Esophagus (tissue), 2 donors: Measurements from ENCODE around the gene GZMA. TPM values are rescaled to one million over a fixed set of nuclear protein-coding genes. Genes with fewer than 3 reads are reported as not detected.
"Not testable (repeated sequence)": the region's sequence is repeated elsewhere in the genome, so short reads cannot be mapped to it uniquely, and the experiment has no call there.

Source experiments
- H3K27ac ChIP-seq, 2 donors: one replicate each; pipeline ENCODE4 v1.5.1; 2013; ENCODE audit warnings: low read depth in 2 of 2, mild to moderate bottlenecking in 2 of 2, inconsistent platforms in 1 of 2, low read length in 1 of 2, moderate library complexity in 1 of 2
- H3K27me3 ChIP-seq, 2 donors: one replicate each; pipeline ENCODE4 v1.6.1; 2013; ENCODE audit warnings: low read length in 2 of 2, control low read depth in 1 of 2, mild to moderate bottlenecking in 1 of 2; ENCODE audit not compliant: insufficient read depth in 2 of 2, control insufficient read depth in 1 of 2
- H3K36me3 ChIP-seq, 2 donors: one replicate each; pipeline ENCODE4 v1.6.1; 2013; ENCODE audit warnings: low read length in 1 of 2; ENCODE audit not compliant: control insufficient read depth in 2 of 2, insufficient read depth in 2 of 2
- H3K4me1 ChIP-seq, 2 donors: one replicate each; pipeline ENCODE4 v1.6.1; 2013; ENCODE audit warnings: low read length in 1 of 2; ENCODE audit not compliant: control insufficient read depth in 2 of 2, insufficient read depth in 2 of 2
- H3K4me3 ChIP-seq, 2 donors: one replicate each; pipeline ENCODE4 v1.5.1; 2013; ENCODE audit warnings: low read length in 2 of 2, mild to moderate bottlenecking in 2 of 2, low read depth in 1 of 2, moderate library complexity in 1 of 2
- H3K9me3 ChIP-seq, 2 donors: one replicate each; pipeline ENCODE4 v1.6.1; 2013; ENCODE audit warnings: mild to moderate bottlenecking in 2 of 2, low read depth in 1 of 2, low read length in 1 of 2, moderate library complexity in 1 of 2; ENCODE audit not compliant: control insufficient read depth in 2 of 2, insufficient read depth in 1 of 2
- WGBS, 2 donors: extraction: QIAGEN DNeasy Blood & Tissue Kit; methylation state at CpG; one replicate each; pipeline ENCODE4 v1.1.7; 2013; 5-methylcytosine and 5-hydroxymethylcytosine counted together
- polyA plus RNA-seq, 2 donors: library from polyadenylated mRNA; stranded (reverse); fragments of 200-250 nt; gene quantifications; one replicate each; pipeline ENCODE4 v1.2.3, GENCODE V29; 2013
- donor health status: healthy with polysubstance abuse.
- donor health status: Bipolar disorder and iron deficiency.

The GZMA gene
- polyA plus RNA-seq, 2 donors = 2.5 to 2.8 TPM

GRCh38 chr5:55073211-55073610 lies 29.2 kb upstream of the GZMA start:
- Histone ChIP-seq H3K27me3 (peaks cover 0 to 2% of the 10 kb centered on the region in 2 donors), H3K9me3 (no peaks in the 10 kb centered on the region), H3K4me1 (no peaks in the 10 kb centered on the region), H3K27ac (no peak overlapping the region), H3K4me3 (no peak overlapping the region), H3K36me3 (no peaks in the 10 kb centered on the region)
- 84 to 89% methylated on average over 3 of the region's 3 CpGs for WGBS, 2 donors

- no peaks in the 10 kb centered on the region for H3K4me1 ChIP-seq
- no peaks in the 10 kb centered on the region for H3K9me3 ChIP-seq
- H3K36me3 ChIP-seq = no peaks in the 10 kb centered on the region
- no peak overlapping the region for H3K27ac ChIP-seq
- H3K4me3 ChIP-seq = no peak overlapping the region
- H3K27me3 ChIP-seq = no peaks in the 10 kb centered on the region
Observed at GRCh38 chr5:55081541-55081940, 20.9 kb upstream of the GZMA start.

- H3K27me3 ChIP-seq, H3K4me1 ChIP-seq, H3K27ac ChIP-seq, H3K4me3 ChIP-seq, H3K9me3 ChIP-seq, H3K36me3 ChIP-seq: not testable (repeated sequence)
- 79 to 82% methylated on average over 2 of the region's 2 CpGs for WGBS, 2 donors
Observed at GRCh38 chr5:55089301-55089700, 13.1 kb upstream of the GZMA start.

GRCh38 chr5:55091011-55091410 lies 11.4 kb upstream of the GZMA start:
- not testable (repeated sequence) for H3K36me3 ChIP-seq, H3K27me3 ChIP-seq, H3K4me1 ChIP-seq, H3K27ac ChIP-seq, H3K9me3 ChIP-seq, H3K4me3 ChIP-seq
- 87 to 88% methylated on average over 6 of the region's 6 CpGs for WGBS, 2 donors

GRCh38 chr5:55096182-55096581 lies 6.3 kb upstream of the GZMA start:
- Histone ChIP-seq H3K9me3 (no peaks in the 10 kb centered on the region), H3K36me3 (no peaks in the 10 kb centered on the region), H3K27me3 (no peaks in the 10 kb centered on the region), H3K4me1 (no peaks in the 10 kb centered on the region), H3K4me3 (no peak overlapping the region), H3K27ac (no peak overlapping the region)
- WGBS, 2 donors = 80 to 89% methylated on average over 3 of the region's 3 CpGs

GRCh38 chr5:55096861-55097260 lies 5.6 kb upstream of the GZMA start:
- Histone ChIP-seq H3K4me3 (no peak overlapping the region), H3K9me3 (no peaks in the 10 kb centered on the region), H3K27me3 (no peaks in the 10 kb centered on the region), H3K36me3 (no peaks in the 10 kb centered on the region), H3K27ac (peak overlapping the region in 1 of 2 donors; percentile 6), H3K4me1 (no peaks in the 10 kb centered on the region)
- 45 to 49% methylated on average over 6 of the region's 6 CpGs for WGBS, 2 donors

GRCh38 chr5:55101148-55101547 lies 1.3 kb upstream of the GZMA start:
- not testable (repeated sequence) for H3K9me3 ChIP-seq, H3K27me3 ChIP-seq, H3K27ac ChIP-seq, H3K4me1 ChIP-seq, H3K36me3 ChIP-seq, H3K4me3 ChIP-seq

GRCh38 chr5:55101556-55102276 lies 730 bp upstream of the GZMA start:
- H3K4me3 ChIP-seq = no peak overlapping the region
- H3K27ac ChIP-seq = no peak overlapping the region
- H3K4me1 ChIP-seq = no peaks in the 10 kb centered on the region
- H3K9me3 ChIP-seq = no peaks in the 10 kb centered on the region
- no peaks in the 10 kb centered on the region for H3K36me3 ChIP-seq
- 58 to 61% methylated on average over 5 of the region's 5 CpGs for whole genome bisulfite sequencing, 2 donors
- no peaks in the 10 kb centered on the region for H3K27me3 ChIP-seq

- 82 to 83% methylated on average over 2 of the region's 2 CpGs for WGBS, 2 donors
- H3K9me3 ChIP-seq = no peaks in the 10 kb centered on the region
- H3K4me3 ChIP-seq = peak overlapping the region in 1 of 2 donors; percentile 15
- H3K36me3 ChIP-seq = no peaks in the 10 kb centered on the region
- no peak overlapping the region for H3K27ac ChIP-seq
- no peaks in the 10 kb centered on the region for H3K27me3 ChIP-seq
- no peaks in the 10 kb centered on the region for H3K4me1 ChIP-seq
Observed at GRCh38 chr5:55104036-55104772, 1.8 kb downstream of the GZMA start.
